ENCODE data around the gene PMFBP1. TPM values are rescaled to one million over a fixed set of nuclear protein-coding genes. Genes with fewer than 3 reads are reported as not detected.
"Not testable (repeated sequence)": the region's sequence is repeated elsewhere in the genome, so short reads cannot be mapped to it uniquely, and the experiment has no call there.

PMFBP1 gene
- polyA plus RNA-seq, 1 donor: 4.7 TPM

GRCh38 chr16:72085002-72085401 lies 87.0 kb downstream of the PMFBP1 start:
- WGBS (ENCODE audit: insufficient coverage, low lambda C conversion rate): no CpG with 5 or more reads among the region's 2 CpGs
- H3K9me3 ChIP-seq (ENCODE audit: control insufficient read depth, low read depth, low read length): peaks cover 9% of the 10 kb centered on the region
- DNase-seq: no peak
- no peak overlapping the region for H3K4me3 ChIP-seq (ENCODE audit: low read length)
- no peaks in the 10 kb centered on the region for H3K4me1 ChIP-seq (ENCODE audit: control insufficient read depth, insufficient read depth, low read length)
- no peaks in the 10 kb centered on the region for H3K27me3 ChIP-seq (ENCODE audit: control insufficient read depth, insufficient read depth, low read length)
- no peak overlapping the region for H3K27ac ChIP-seq (ENCODE audit: low read length)
- H3K36me3 ChIP-seq (ENCODE audit: control insufficient read depth, insufficient read depth, low read length): peaks cover 48% of the 10 kb centered on the region

DNA sequence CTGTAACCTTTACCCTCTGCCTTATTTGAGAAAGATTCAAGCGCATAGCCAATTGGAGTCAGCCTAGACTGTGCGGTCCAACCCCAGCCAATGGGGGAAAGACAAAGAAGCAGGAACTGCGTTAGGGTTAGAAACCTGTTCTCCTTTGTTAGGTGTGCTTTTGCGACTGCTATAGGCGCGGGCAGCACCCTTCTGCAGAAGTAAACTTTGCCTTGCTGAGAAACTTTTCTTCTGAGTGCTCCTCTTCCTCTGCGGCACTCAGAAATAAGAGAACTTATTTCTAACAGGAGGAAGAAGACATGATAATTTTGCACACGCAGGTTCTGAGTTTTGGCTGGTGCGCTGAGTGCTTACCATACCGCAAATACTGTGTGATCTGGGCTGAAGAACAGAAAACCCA lies 87.5 kb downstream of the PMFBP1 start:
- H3K27me3 ChIP-seq (ENCODE audit: control insufficient read depth, insufficient read depth, low read length): no peaks in the 10 kb centered on the region
- peaks cover 42% of the 10 kb centered on the region for H3K36me3 ChIP-seq (ENCODE audit: control insufficient read depth, insufficient read depth, low read length)
- no peaks in the 10 kb centered on the region for H3K4me1 ChIP-seq (ENCODE audit: control insufficient read depth, insufficient read depth, low read length)
- WGBS (ENCODE audit: insufficient coverage, low lambda C conversion rate): 100% methylated on average over 1 of the region's 10 CpGs
- DNase-seq: no peak
- no peak overlapping the region for H3K4me3 ChIP-seq (ENCODE audit: low read length)
- peaks cover 9% of the 10 kb centered on the region for H3K9me3 ChIP-seq (ENCODE audit: control insufficient read depth, low read depth, low read length)
- H3K27ac ChIP-seq (ENCODE audit: low read length): no peak overlapping the region

GRCh38 chr16:72083778-72084404 lies 88.1 kb downstream of the PMFBP1 start:
- no peak overlapping the region for H3K27ac ChIP-seq (ENCODE audit: low read length)
- no CpG with 5 or more reads among the region's 3 CpGs for WGBS (ENCODE audit: insufficient coverage, low lambda C conversion rate)
- H3K27me3 ChIP-seq (ENCODE audit: control insufficient read depth, insufficient read depth, low read length): no peaks in the 10 kb centered on the region
- H3K4me3 ChIP-seq (ENCODE audit: low read length): no peak overlapping the region
- no peak for DNase-seq
- peaks cover 9% of the 10 kb centered on the region for H3K9me3 ChIP-seq (ENCODE audit: control insufficient read depth, low read depth, low read length)
- no peaks in the 10 kb centered on the region for H3K4me1 ChIP-seq (ENCODE audit: control insufficient read depth, insufficient read depth, low read length)
- peaks cover 37% of the 10 kb centered on the region for H3K36me3 ChIP-seq (ENCODE audit: control insufficient read depth, insufficient read depth, low read length)

- H3K27me3 ChIP-seq (ENCODE audit: control insufficient read depth, insufficient read depth, low read length); H3K9me3 ChIP-seq (ENCODE audit: control insufficient read depth, low read depth, low read length); H3K27ac ChIP-seq (ENCODE audit: low read length); DNase-seq; H3K4me1 ChIP-seq (ENCODE audit: control insufficient read depth, insufficient read depth, low read length); H3K36me3 ChIP-seq (ENCODE audit: control insufficient read depth, insufficient read depth, low read length); H3K4me3 ChIP-seq (ENCODE audit: low read length): not testable (repeated sequence)
- no CpG with 5 or more reads among the region's 5 CpGs for WGBS (ENCODE audit: insufficient coverage, low lambda C conversion rate)
Measured at GRCh38 chr16:72076991-72077706, 94.8 kb downstream of the PMFBP1 start.

GRCh38 chr16:72075067-72075466 lies 96.9 kb downstream of the PMFBP1 start:
- H3K36me3 ChIP-seq (ENCODE audit: control insufficient read depth, insufficient read depth, low read length); H3K27ac ChIP-seq (ENCODE audit: low read length); H3K27me3 ChIP-seq (ENCODE audit: control insufficient read depth, insufficient read depth, low read length); DNase-seq; H3K4me3 ChIP-seq (ENCODE audit: low read length); H3K9me3 ChIP-seq (ENCODE audit: control insufficient read depth, low read depth, low read length): not testable (repeated sequence)
- peaks cover 11% of the 10 kb centered on the region for H3K4me1 ChIP-seq (ENCODE audit: control insufficient read depth, insufficient read depth, low read length)
- no CpG with 5 or more reads among the region's 6 CpGs for WGBS (ENCODE audit: insufficient coverage, low lambda C conversion rate)

GRCh38 chr16:72073560-72074230 lies 98.3 kb downstream of the PMFBP1 start:
- no peaks in the 10 kb centered on the region for H3K36me3 ChIP-seq (ENCODE audit: control insufficient read depth, insufficient read depth, low read length)
- no peaks in the 10 kb centered on the region for H3K27me3 ChIP-seq (ENCODE audit: control insufficient read depth, insufficient read depth, low read length)
- no peak overlapping the region for H3K27ac ChIP-seq (ENCODE audit: low read length)
- WGBS (ENCODE audit: insufficient coverage, low lambda C conversion rate): no CpG with 5 or more reads among the region's 8 CpGs
- peaks cover 11% of the 10 kb centered on the region for H3K4me1 ChIP-seq (ENCODE audit: control insufficient read depth, insufficient read depth, low read length)
- no peak for DNase-seq
- no peaks in the 10 kb centered on the region for H3K9me3 ChIP-seq (ENCODE audit: control insufficient read depth, low read depth, low read length)
- no peak overlapping the region for H3K4me3 ChIP-seq (ENCODE audit: low read length)

DNA sequence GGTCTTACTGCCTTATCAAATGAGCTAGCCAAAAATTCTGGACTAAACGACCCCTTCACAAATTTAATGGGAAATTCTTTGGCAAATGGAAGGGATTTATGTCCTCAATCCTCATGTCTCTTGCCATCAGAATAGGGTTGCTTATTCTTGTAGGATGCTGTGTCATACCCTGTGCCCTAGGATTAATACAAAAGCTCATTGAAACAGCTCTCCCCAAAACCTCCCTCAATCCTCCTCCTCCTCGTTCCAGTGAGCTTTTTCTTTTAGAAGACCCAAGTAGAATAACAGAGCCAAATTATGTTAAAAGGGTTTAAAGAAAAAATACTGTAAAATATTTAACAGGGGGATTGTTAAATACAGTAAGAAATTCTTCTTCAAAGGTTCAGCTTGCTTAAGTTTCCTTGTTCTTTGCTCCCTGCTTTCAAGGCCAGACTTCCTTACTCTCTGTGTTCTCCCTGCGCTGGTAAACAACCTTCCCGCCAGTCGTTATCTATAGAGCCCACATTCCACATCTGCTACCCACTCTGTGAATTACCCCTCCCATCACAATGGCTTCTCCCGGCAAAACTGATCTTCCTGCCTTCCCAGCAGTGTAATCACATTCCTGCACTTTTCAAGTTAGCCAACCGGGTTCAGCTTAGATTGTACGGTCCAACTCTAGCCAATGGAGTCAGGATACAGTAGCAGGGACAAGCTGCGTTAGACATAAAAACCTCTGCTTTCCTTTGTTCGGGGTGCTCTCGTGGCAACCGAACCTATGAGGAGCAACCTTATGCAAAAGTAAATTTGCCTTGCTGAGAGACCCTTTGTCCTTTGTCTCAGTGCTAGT lies 99.2 kb downstream of the PMFBP1 start:
- DNase-seq: peak; percentile 61 to 82
- Histone ChIP-seq H3K4me1 (ENCODE audit: control insufficient read depth, insufficient read depth, low read length) (peaks cover 11% of the 10 kb centered on the region), H3K27me3 (ENCODE audit: control insufficient read depth, insufficient read depth, low read length) (no peaks in the 10 kb centered on the region), H3K27ac (ENCODE audit: low read length) (peak overlapping the region; percentile 12), H3K36me3 (ENCODE audit: control insufficient read depth, insufficient read depth, low read length) (no peaks in the 10 kb centered on the region), H3K9me3 (ENCODE audit: control insufficient read depth, low read depth, low read length) (no peaks in the 10 kb centered on the region), H3K4me3 (ENCODE audit: low read length) (no peak overlapping the region)
- no CpG with 5 or more reads among the region's 12 CpGs for WGBS (ENCODE audit: insufficient coverage, low lambda C conversion rate)

Other genes starting within 250 kb of the PMFBP1 start
- 0.04 TPM for gene PKD1L3, start 171.8 kb downstream of the PMFBP1 start, polyA plus RNA-seq
- gene DHODH, start 163.4 kb downstream of the PMFBP1 start, polyA plus RNA-seq: 9.3 TPM
- gene HP, start 117.7 kb downstream of the PMFBP1 start, polyA plus RNA-seq: 0.73 TPM
- 0.46 TPM for gene HPR, start 108.9 kb downstream of the PMFBP1 start, polyA plus RNA-seq
- 18.9 TPM for gene TXNL4B, start 78.5 kb downstream of the PMFBP1 start, polyA plus RNA-seq
- gene DHX38, start 78.3 kb downstream of the PMFBP1 start, polyA plus RNA-seq: 60.7 TPM